Lung (tissue), 12 donors: Measurements from ENCODE around the gene SERTAD2. TPM values are rescaled to one million over a fixed set of nuclear protein-coding genes. Genes with fewer than 3 reads are reported as not detected.

Experiments
- ATAC-seq: fragments of 200-7000 bp; cut with Tn5 transposase; one replicate; pipeline ENCODE4 v1.9.1; 2020; ENCODE audit warnings: moderate number of reproducible peaks; ENCODE audit not compliant: insufficient read depth, low FRiP score
- DNase-seq, 3 donors: peaks; one replicate each; pipeline ENCODE4 v3.0.0-alpha.2; 2013 to 2017
- H3K27ac ChIP-seq, 2 donors: one replicate each; pipeline ENCODE4 v1.5.1; 2013; ENCODE audit warnings: mild to moderate bottlenecking in 2 of 2, moderate library complexity in 2 of 2, control low read depth in 1 of 2, inconsistent platforms in 1 of 2, low read depth in 1 of 2, low read length in 1 of 2
- H3K27me3 ChIP-seq, 3 donors: one replicate each; pipeline ENCODE4 v1.5.1; 2013; ENCODE audit warnings: low read length in 2 of 3; ENCODE audit not compliant: control insufficient read depth in 3 of 3, insufficient read depth in 3 of 3
- H3K36me3 ChIP-seq, 4 donors: one replicate each; pipeline ENCODE4 v1.5.1; 2013; ENCODE audit warnings: low read length in 4 of 4, mild to moderate bottlenecking in 1 of 4, moderate library complexity in 1 of 4; ENCODE audit not compliant: control insufficient read depth in 4 of 4, insufficient read depth in 4 of 4
- H3K4me1 ChIP-seq, 5 donors: one replicate each; pipeline ENCODE4 v1.5.1; 2013; ENCODE audit warnings: low read length in 5 of 5, mild to moderate bottlenecking in 2 of 5, moderate library complexity in 1 of 5; ENCODE audit not compliant: control insufficient read depth in 5 of 5, insufficient read depth in 5 of 5
- H3K4me3 ChIP-seq: one replicate; pipeline ENCODE4 v1.5.1; 2013; ENCODE audit warnings: mild to moderate bottlenecking, control low read depth, moderate library complexity
- H3K9ac ChIP-seq, 2 donors: one replicate each; pipeline ENCODE4 v1.5.1; 2013; ENCODE audit warnings: low read length in 2 of 2, control low read depth in 1 of 2; ENCODE audit not compliant: insufficient read depth in 1 of 2
- H3K9me3 ChIP-seq, 4 donors: one replicate each; pipeline ENCODE4 v1.5.1; 2013; ENCODE audit warnings: low read length in 3 of 4, mild to moderate bottlenecking in 1 of 4, moderate library complexity in 1 of 4; ENCODE audit not compliant: control insufficient read depth in 4 of 4, insufficient read depth in 3 of 4
- WGBS, 2 donors: extraction: QIAGEN DNeasy Blood & Tissue Kit; methylation state at CpG; one replicate each; pipeline ENCODE4 v1.1.7; 2013; 5-methylcytosine and 5-hydroxymethylcytosine counted together
- polyA plus RNA-seq, 2 donors: library from polyadenylated mRNA; stranded (reverse); fragments of 200-250 nt; gene quantifications; one replicate each; pipeline ENCODE4 v1.2.1, GENCODE V29; 2013
- total RNA-seq, 2 donors: library from RNA; depleted of rRNA in 1 of 2; stranded (reverse); fragments of >200 nt in 1 of 2; gene quantifications; one replicate each; pipeline ENCODE4 v1.2.1, GENCODE V29; 2014 to 2021
- TF ChIP-seq, protein P1 (sequence below): IDR thresholded peaks from 2 replicates; pipeline ENCODE4 v1.5.1; 2012; ENCODE audit warnings: mild to moderate bottlenecking; ENCODE audit errors: control extremely low read depth, extremely low read depth
- donor health status: control.
- donor health status: control.
- donor health status: Bipolar disorder and iron deficiency.
- donor health status: healthy.
- donor health status: DM: yes; HTN: yes; CAD: no.

Gene SERTAD2
- total and polyA plus RNA-seq, 4 donors = 7.9 to 26.7 (median 15.4) TPM

DNA sequence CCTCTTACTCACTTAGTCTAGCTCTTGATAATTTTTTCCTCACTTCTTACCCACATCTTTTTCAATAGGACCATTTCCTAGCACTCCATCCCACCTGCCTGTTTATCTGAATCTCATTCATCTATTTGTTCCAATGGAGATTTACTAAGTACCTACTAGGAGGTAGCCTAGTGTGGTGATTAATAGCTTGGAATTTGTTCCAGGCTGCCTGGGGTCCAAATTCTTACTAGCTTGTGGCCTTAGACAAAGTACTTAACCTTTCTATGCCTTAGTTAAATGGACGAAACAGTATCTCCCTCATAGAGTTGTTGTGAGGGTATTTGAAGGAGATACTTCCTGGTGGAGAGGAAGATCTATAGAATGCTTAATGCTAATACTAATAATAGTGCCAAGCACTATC is 42.9 kb upstream of the SERTAD2 start:
- 90 to 97% methylated on average over 1 of the region's 1 CpG for WGBS, 2 donors

DNA sequence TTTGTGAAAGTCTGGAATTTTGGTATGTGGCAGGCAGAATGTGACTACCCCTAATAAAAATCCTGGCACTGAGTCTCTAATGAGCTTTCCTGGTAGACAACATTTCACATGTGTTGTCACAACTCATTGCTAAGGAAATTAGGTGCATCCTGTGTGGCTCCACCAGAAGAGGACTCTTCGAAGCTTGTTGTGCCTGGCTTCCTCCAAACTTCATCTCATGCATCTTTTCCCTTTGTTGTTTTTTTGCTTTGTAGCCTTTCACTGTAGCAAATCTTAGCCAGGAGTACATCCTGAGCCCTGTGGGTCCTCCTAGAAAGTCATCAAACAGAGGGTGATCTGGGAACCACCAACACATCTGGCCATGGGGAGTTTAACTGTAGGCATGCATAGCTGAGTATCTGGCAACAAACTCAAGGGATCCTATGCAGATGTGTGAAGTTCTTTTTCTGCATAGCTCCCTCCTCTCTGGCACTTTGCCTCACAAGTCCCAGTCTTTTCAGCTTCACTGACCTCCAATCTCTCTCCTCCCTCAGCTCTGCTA is 42.1 kb upstream of the SERTAD2 start:
- 22 to 51% methylated on average over 1 of the region's 1 CpG for WGBS, 2 donors
- no peak for ATAC-seq
- Histone ChIP-seq H3K36me3 (no peaks in the 10 kb centered on the region), H3K27ac (no peak overlapping the region), H3K9me3 (no peaks in the 10 kb centered on the region), H3K4me3 (no peak overlapping the region), H3K9ac (no peak overlapping the region), H3K27me3 (no peaks in the 10 kb centered on the region), H3K4me1 (no peaks in the 10 kb centered on the region)
- peak in 2 of 3 donors; percentile 29 to 37 for DNase-seq
- TF ChIP-seq, protein P1, sequence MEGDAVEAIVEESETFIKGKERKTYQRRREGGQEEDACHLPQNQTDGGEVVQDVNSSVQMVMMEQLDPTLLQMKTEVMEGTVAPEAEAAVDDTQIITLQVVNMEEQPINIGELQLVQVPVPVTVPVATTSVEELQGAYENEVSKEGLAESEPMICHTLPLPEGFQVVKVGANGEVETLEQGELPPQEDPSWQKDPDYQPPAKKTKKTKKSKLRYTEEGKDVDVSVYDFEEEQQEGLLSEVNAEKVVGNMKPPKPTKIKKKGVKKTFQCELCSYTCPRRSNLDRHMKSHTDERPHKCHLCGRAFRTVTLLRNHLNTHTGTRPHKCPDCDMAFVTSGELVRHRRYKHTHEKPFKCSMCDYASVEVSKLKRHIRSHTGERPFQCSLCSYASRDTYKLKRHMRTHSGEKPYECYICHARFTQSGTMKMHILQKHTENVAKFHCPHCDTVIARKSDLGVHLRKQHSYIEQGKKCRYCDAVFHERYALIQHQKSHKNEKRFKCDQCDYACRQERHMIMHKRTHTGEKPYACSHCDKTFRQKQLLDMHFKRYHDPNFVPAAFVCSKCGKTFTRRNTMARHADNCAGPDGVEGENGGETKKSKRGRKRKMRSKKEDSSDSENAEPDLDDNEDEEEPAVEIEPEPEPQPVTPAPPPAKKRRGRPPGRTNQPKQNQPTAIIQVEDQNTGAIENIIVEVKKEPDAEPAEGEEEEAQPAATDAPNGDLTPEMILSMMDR = no peak

More for the DNA sequence above, 42.9 kb upstream of the SERTAD2 start:
- H3K9ac ChIP-seq = no peak overlapping the region
- H3K36me3 ChIP-seq = no peaks in the 10 kb centered on the region
- no peaks in the 10 kb centered on the region for H3K4me1 ChIP-seq
- ATAC-seq (no peak), DNase-seq (no peak)
- TF ChIP-seq, protein P1 = no peak
- no peaks in the 10 kb centered on the region for H3K27me3 ChIP-seq
- no peak overlapping the region for H3K27ac ChIP-seq
- H3K9me3 ChIP-seq = no peaks in the 10 kb centered on the region
- no peak overlapping the region for H3K4me3 ChIP-seq

DNA sequence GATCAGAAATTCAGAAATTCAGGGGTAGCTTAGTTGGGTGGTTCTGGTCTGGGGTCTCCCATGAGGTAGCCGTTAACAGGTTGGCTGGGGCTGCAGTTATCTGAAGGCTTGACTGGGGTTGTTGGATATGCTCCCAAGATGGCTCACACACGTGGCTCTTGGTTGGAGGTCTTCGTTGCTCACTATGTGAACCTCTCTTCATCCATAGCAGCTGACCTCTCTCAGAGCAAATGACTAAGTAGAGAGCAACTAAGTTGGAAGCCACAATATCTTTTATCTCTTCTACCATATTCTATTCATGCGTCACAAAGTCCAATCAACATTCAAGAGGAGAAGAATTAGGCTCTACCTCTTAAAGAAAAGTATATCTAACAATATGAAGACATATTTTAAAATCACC is 38.7 kb upstream of the SERTAD2 start:
- 70 to 76% methylated on average over 4 of the region's 4 CpGs for WGBS, 2 donors
- ATAC-seq (no peak), DNase-seq (no peak)
- H3K27me3 ChIP-seq = no peaks in the 10 kb centered on the region
- H3K4me3 ChIP-seq = no peak overlapping the region
- no peak overlapping the region for H3K9ac ChIP-seq
- no peaks in the 10 kb centered on the region for H3K36me3 ChIP-seq
- H3K4me1 ChIP-seq = no peaks in the 10 kb centered on the region
- TF ChIP-seq, protein P1 = no peak
- H3K27ac ChIP-seq = no peak overlapping the region
- no peaks in the 10 kb centered on the region for H3K9me3 ChIP-seq

DNA sequence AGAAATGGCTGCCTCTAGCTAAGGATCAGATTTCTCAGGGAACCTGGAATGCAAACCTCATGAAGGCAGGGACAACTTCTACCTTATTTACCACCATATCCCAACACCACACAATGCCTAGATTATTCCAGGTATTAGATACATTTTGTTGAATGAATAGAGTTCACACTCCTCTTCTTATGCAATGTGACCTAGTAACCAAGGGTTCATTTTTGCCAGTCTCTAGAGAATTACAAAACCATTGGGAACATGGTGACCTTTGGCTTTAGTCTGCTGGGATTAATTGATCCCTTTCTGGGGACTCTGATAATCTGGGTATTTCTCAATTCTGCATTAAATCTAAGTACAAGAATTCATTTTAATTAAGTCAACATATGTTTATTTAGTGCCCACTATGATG is 35.2 kb upstream of the SERTAD2 start:
- H3K9me3 ChIP-seq = no peaks in the 10 kb centered on the region
- no peak overlapping the region for H3K9ac ChIP-seq
- TF ChIP-seq, protein P1 = no peak
- H3K36me3 ChIP-seq = no peaks in the 10 kb centered on the region
- H3K4me1 ChIP-seq = peaks cover 0 to 2% (median 0%) of the 10 kb centered on the region in 5 donors
- H3K27ac ChIP-seq = no peak overlapping the region
- DNase-seq (no peak), ATAC-seq (no peak)
- no peak overlapping the region for H3K4me3 ChIP-seq
- no peaks in the 10 kb centered on the region for H3K27me3 ChIP-seq
